Measurements from ENCODE around the gene CDH22.

Gene CDH22

DNA sequence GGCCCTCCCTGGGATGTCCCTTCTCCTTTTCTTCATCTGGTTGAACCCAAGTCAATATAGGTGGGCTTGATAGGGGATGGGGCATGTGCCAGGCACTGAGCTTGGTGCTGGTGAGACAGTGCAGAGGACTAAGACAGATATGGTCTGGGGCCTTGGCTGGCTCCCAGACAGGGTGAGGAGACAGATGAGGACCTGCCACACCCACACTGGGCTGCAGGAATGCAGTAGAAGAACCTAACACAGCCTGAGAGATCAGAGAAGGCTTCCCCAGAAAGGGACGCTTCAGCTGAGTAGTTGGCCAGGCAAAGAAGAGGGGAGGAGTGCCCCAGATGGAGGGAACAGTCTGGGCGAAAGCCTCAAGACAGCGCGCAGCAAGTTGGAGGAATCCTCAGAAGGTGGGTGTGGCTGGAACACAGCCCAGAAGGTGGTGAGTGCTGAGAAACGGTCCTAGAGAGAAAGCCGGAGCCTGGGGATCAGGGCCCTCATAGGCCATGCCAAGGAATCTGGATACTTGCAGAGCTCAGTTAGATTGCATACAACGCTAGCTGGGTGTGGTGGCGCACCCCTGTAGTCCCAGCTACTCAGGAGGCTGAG is 163.8 kb downstream of the CDH22 start:
- no peak for DNase-seq (ENCODE audit: low read depth in 3 of 3)

DNA sequence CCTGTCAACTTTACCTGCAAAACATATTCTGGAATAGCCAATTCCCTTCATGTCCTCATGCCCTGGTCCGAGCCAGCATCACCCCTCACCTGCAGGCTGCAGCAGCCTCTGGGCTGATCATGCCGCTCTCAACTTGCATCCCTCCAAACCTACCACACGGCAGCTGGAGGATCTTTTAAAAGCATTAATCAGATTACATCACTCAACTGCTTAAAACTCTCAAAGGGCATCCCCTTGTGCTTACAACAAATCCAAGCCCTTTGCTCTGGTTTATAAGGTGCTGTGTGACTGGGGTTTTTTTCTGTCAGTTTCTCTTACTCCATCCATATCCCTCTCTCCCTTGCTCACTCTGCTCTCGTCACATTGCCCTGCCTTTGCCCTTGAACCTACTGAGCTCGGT is 166.2 kb downstream of the CDH22 start:
- no peak for DNase-seq (ENCODE audit: low read depth in 3 of 3)

DNA sequence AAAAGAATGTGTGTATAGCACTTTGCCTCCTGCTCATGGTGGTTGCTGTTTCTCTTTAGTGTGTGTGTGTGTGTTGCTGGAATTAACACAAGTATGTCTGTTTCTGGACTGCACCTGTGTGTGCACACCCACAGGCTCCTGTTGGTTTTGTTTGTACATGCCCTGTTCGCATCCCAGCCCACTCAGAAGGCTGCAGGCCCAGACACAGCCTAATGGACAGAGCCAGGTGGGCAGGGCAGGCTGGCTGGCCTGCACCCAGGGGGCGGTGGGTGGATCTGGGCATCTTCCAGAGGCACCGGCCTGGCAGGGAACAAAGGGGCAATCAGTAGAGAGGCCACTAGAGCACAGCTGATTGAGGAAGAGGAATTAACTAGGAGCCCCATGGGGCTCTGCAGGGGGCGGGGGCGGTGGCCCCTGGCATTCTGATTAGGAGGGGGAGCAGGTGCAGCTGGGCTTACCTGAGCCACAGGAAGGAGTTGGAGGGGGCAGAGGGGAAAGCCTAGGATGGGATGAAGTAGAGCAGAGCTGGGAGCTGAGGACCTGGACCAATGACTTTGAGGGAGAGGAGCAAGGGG is 168.3 kb downstream of the CDH22 start:
- no peak for DNase-seq (ENCODE audit: low read depth in 3 of 3)

DNA sequence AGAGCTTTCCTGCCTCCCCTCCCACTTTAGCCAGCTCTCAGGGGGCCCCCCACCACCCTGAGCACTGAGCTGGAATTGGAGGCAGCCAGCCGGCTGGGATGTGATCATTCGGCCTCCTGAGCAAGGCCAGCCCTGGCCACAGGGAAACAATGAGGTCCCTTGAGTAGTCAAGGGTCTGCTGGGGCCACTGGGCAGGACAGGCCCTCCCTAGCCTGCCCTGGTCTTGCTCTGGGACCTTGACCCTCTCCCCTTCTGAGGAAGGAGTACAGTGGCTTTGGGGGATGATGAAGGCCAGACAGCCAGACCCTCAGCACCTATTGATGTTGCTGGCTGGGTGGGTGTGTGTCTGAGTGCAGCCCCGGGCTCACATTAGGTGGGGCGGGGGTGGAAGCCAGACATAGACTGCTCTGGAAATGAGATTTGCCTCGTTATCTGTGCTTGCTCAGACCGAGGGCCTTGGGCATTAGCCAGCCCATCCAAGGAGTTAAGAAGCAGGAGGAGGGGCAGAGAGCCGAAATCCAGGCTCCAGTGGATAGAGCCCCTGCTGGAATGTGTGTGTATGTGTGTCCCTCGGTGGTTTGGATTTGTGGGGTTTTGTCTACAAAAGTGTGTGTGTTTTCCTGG is 168.9 kb downstream of the CDH22 start:
- no peak for DNase-seq (ENCODE audit: low read depth in 3 of 3)

DNA sequence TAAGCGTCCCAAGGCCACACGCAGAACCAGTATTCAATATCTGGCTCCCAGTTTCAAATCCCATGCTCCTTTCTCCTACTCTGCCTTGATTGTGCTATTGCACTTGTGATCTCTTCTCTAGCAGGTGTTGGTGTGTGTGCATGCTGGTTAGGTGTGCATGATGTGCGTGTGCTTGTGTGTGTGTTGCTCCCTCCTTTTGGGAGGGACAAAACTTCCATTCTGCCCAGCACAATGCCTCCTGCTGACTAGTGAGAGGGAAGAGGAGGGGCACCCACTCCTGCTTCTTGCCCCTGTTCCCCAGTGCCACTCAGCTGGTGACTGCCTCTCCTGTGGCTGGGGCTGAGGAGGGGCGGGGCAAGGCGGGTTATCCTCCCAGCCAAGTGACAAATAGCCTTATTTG is 170.5 kb downstream of the CDH22 start:
- DNase-seq (ENCODE audit: low read depth in 3 of 3) = no peak

DNA sequence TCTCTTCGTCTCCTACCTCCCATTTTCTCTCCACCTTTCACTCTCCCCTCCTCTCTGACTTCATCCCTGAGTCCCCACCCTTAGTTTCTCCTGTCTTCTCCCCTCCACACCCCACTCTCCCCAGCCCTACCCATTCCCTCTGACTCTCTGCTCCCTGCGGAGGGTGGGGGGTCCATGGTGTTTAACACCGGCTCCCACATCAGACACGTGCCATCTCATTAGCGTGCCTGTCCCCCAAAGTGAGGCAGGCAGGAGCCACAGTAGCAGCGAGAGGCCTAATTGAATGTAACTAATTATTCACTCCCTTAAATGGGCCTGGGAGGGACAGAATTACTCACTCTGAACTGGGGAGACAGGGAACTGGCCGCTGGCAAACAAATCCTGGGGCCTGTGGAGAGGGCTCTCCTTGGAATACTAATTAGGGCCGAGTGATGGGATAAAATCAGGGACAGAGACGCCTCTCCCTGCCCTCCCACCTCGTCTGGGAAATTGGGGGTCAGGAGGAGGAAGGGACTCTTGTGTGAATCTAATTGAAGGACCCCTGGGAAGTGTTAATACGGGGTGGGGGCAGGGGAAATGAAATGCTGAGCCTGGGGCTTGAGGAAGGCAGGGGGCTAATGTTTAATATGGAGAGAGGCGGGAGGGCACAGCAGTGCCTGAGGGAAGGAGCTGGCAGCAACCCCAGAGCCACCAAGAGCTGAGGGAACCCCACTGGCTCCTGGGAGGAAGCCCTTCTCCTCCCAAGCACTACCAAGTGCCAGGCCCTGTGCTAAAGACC is 172.3 kb downstream of the CDH22 start:
- no peak for DNase-seq (ENCODE audit: low read depth in 3 of 3)

DNA sequence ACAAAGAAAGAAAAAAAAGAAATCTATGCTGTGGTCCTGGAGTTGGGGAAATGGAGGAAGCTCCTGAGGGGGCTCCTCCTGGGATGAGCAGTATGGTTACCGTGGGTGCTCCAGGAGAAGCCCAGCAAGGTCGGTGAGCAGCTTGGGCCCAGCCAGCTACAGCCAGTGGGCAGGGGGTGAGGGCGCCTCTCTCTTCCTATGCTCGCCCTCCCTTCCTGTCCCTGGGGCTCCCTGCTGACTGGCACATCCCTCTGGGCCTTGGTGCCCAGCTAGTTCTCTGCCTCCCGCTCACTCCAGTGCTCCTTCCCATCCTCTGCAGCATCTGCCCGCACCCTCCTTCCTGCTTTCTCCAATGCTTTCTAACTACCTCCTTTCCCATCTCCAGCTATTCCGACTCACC is 173.6 kb downstream of the CDH22 start:
- no peak for DNase-seq (ENCODE audit: low read depth in 3 of 3)

DNA sequence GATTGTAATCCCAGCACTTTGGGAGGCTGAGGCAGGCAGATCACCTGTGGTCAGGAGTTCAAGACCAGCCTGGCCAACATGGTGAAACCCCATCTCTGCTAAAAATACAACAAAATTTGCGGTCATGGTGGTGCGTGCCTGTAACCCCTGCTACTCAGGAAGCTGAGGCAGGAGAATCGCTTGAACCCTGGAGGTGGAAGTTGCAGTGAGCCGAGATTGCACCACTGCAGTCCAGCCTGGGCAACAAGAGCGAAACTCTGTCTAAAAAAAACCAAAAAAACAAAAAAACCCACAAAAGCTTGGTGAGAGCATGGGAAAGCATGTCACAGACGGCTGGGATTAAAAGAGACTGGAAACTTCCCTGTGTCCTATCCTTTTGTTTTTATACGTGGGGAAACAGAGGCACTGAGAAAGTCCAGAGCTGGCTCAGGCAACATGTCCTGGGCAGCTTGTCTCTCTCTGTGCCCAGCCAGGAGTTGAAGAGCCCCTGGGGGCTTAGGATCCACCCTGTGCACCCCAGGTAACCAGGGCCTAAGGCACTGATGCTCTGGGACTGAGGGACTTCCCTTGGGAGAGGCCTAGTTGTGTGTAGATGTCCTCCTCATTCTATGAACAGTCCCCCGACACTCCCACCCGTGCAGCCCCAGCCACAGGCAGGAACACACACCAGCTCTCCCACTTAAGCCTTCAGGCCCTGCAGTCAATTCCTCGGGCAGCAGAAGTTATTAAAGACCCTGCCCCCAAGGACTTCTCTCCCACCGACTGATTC is 174.2 kb downstream of the CDH22 start:
- no peak for DNase-seq (ENCODE audit: low read depth in 3 of 3)

DNA sequence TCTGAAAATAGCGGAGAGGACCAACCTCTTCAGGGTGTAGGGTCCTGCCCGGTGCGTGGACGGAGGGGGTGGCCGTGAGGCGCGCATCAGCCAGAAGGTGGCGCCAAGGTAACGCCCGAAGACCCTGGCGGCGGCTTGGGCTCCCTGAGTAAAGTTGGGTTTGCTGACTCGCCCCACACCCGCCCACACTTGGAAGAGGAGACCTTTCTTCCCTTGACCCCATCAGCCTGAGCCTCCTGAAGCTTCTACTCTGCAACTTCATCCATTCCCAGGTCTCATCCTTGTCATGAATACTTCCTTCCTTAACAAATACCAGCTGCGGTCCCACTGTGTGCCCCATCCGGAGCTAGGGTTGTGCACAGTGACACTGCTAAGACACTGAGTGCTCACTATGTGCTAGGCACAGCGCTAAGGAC is 175.6 kb downstream of the CDH22 start:
- DNase-seq (ENCODE audit: low read depth in 3 of 3) = peak; percentile 23 to 26 (median 25)

DNA sequence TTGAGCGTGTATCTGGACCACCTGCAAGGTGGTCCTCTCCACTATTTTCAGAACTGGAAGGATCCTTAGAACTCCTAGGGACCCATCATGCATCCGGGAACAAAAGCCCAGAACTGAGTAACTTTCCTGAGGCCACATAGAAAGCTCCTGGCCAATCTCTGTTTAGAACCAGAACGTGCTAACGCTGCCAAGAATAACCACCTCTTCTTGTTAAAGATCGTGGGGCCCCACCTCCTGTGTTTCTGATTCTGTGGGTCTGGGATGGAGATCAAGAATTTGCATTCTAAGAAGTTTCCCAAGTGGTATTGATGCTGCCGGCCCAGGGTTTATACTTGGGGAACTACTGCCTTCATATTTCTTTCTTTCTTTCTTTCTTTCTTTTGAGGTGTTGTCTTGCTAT is 176.9 kb downstream of the CDH22 start:
- no peak for DNase-seq (ENCODE audit: low read depth in 3 of 3)

DNA sequence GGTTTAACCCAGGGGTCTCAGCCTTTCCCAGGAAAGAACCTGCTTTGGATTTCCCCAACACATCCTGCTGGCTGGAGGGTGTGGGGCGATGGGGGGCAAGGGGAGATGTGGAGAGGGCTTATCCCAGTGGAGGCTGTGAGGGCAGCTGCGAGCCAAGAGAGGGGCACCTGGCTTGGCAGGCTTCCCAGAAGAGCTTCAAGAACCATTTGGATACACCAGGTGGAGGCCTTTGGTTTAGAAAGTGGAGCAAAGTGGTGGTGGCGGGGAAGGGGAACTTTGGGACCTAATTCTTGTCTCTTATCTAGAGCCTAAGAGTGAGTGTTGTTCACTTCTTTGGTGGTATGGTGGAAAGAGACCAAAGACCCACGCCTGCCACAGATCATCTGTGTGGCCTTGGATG is 177.8 kb downstream of the CDH22 start:
- no peak for DNase-seq (ENCODE audit: low read depth in 3 of 3)

DNA sequence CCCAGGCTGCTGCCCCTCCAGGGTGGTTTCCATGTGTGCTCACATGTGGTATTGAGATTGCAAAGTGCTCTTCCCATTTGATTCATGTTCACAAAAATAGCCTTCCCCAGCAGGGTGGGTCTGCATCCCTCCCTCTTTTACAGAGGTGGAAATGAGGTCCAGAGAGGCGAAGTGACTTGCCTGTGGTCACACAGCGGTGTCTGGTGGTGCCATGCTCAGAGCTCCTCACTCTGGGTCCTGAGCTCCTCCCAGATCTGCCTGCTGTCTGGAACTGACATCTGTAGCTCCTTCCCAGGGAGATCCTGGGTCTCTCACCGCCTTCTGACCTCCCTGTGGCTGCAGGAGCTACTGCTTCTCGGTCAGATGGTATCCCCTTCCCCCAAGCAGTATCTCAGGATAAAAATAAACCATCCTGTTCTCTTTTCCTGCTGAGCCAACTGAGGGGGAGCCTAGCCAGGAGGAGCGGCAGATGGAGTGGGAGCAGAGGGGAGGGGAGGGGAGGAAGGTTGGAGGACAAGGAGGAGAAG is 178.3 kb downstream of the CDH22 start:
- no peak for DNase-seq (ENCODE audit: low read depth in 3 of 3)

DNA sequence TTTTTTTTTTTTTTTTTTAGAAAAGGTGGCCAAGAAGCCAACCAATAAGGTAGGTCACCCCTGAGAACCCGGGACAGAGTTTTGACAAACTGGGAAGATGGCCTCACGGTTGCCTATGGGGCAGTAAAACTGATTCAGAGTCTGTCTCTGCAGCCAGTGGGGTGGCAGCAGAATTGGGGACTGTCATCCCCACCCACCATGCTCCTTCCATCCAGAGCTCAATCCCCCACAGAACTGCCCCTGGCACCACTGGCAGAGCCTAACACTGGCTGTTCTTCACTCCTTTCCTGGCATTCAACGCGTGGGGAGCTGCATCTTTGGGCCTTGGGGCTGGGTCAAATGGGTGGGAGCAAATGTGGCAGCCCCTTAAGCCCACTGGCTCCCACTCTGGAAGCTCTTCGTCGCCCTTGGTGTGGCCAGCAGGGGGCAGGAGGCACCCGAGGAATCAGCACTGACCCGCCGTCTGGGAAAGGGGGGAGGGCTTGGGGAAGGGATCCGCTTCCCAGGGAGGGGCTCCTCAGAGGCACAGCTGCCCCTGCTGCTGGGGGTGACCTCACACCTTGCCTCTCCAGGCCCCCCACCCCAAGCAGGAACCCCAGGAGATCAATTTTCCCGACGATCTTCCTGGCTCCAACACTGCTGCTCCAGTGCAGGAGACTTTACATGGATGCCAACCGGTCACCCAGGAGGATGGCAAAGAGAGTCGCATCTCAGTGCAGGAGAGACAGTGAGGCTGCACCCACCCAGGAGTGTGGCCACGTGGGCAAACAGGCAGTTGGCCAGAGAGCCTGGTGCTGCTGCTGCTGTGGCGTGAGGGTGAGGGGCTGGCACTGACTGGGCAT is 179.8 kb downstream of the CDH22 start:
- DNase-seq (ENCODE audit: low read depth in 3 of 3) = no peak

DNA sequence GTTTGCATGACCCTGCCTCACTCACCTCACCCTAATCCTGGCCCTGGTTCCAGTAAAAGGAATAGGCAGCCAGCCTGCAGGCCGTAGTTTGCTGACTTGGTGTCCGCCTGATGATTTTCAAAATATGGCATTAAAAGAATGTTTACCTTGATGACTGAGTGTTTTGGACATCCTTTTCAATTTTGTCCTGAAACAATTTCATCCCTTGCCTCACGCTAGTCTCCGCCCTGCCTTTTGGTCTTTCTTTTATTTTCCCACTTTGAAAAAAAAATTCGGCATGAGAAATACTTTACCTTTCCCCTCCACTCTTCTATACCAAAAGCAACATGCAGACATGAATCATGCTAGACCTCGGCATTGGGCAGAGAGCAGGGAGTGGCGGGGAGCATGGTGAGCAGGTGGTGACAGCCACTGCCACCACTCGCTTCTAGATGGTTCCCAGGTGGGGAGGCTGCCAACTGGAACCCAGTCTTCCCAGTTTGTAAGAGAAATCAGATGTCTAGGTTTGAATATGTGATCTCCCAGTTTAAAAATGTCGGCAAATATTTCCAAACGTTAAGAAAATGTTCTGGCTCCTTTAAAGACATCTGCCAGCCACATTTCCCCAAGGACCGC is 180.8 kb downstream of the CDH22 start:
- no peak for DNase-seq (ENCODE audit: low read depth in 3 of 3)

DNA sequence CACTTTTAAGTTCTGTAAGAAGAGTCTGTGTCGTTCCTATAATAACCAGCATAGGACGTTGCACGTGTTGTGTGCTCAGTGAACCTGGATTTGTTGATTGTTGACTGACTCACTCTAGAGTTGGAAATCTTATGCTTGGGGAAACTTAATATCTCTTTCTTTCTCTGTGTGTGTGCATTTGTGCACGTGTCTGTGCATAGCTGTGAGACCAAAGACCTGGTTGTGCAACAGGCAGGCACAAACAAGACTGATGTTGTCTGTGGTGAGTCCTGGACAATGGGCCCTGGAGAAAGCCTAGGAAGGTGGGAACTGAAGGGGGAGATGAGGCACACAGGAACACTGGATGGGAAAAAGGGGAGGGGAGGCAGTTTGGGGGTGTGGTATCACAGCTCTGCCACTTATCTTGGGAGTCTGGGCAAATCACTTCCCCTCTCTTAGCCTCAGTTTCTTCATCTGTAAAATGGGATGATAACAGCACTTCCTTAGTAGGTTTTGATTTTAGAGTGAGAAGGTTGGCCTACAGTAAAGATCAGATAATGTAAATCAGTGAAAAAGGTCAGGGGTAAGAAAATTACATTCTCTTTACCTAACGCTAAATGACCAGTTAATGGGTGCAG is 181.8 kb downstream of the CDH22 start:
- DNase-seq (ENCODE audit: low read depth in 3 of 3) = no peak

Data from stimulated activated CD4-positive, alpha-beta T cell treated with anti-CD3 and anti-CD28 coated beads, TNF-alpha, amount 100 ng/mL, for 4 hours (primary cell).